DMS114 treated with DMSO at 0.1 percent for 48 hours (cell line): ENCODE measurements around the gene MEG3.
"Not testable (repeated sequence)": the region's sequence is repeated elsewhere in the genome, so short reads cannot be mapped to it uniquely, and the experiment has no call there.

Experiments used
- DNase-seq: peaks from one replicate; lab custom pipeline; 2025; ENCODE audit not compliant: unreplicated experiment; lab: John Stamatoyannopoulos, UW

The MEG3 gene

DNA sequence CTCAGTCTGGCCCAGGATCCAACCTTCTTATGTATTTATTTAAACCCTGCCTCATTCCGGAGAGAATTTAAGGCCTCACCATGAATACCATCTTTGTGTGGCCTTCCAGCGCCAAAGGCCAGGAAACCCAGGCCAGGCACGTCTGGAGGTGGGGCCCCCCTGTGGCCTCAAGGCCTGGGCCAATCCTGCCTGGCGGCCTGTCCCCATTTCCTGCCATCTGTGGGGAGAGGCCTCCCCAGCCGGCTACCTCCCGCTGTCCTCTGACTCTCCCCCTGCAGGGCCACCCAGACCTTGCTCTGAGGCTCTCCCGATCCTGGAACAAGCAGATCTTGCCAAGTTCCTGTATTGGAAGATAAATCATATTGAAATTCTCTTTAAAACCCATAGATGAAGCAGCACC is 37.4 kb upstream of the MEG3 start:
- DNase-seq, result no peak

GRCh38 chr14:100788942-100789341 is 37.0 kb upstream of the MEG3 start:
- no peak for DNase-seq

DNA sequence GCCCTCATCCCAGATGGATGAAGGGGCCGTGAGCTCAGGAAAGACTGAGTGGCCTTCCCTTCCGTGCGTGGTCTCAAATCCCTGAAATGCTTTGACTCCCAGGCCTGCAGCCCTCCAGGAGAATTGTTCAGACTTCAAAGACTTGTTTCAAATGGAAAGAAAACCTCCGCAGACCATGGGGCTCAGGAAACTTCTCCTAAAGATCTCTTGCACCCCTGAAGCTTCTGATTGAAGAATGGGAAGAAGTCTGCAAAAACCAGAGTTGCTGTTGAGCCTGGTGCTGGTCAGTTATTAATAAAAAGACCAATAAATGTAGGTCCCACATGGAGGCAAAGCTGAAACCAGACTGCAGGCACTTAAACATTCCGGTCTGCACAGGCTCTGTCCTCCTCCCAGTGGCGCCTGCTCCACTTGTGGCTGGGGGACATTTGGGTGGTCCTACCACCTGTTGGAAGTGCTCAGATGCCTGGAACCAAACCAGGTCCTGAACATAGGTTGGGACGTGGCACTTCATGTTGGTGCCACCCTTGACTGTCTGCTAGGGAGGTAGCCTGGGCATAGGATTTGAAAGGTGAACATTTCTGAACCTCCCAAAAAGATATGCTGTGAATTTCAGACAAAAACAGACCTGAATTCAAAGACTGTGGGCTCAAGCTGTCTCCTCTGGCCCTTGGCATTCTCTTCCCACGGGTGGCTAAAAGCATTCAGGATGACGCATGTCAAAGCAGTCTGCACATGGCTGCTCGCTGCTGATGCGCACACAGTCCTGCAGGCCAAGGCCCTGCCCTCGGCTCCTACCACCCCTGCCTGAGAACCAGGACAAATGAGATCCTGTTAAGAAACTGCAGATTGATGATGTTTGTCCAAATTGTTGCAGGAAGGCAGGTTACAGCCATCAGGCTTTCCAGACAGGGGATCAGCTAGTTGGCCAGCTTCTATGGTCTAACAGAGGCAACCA is 36.2 kb upstream of the MEG3 start:
- no peak for DNase-seq

GRCh38 chr14:100790502-100791347 is 35.2 kb upstream of the MEG3 start:
- no peak for DNase-seq

DNA sequence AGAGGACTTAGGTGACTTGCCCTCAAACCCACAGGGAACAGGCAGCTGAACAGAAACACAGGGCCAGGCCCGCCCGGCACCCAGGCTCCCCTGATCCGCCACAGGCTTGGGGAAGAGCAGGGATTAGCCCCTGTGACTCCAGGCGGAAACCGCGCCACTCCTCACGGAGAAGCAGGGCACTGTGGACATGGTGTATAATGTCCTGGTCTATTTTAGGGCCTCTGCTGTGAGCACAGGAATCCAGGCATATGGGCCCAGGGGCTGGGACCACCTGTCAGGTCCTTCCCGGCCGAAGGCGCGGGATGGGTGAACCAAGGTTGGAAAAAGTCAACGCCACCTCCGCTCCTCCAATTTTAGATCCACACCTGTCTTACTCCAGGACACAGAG is 34.6 kb upstream of the MEG3 start:
- no peak for DNase-seq

GRCh38 chr14:100791995-100792394 is 33.9 kb upstream of the MEG3 start:
- no peak for DNase-seq

- no peak for DNase-seq
Measured at GRCh38 chr14:100796946-100797345, 29.0 kb upstream of the MEG3 start.

DNA sequence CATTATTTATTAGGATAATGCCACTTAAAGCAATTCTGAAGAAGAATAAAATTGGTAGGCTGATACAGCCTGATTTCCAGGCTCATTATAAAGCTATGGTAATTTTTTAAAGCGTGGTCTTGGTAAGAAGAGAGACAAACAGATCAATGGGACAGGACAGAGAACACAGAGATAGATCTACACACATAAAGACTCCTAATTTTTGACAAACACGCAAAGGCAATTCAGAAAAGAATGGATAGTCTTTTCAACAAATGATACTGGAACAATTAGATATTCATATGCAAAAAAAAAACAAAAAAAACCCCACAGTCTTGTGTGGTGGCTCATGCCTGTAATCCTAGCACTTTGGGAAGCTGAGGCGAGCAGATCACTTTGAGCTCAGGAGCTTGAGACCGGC is 25.9 kb upstream of the MEG3 start:
- no peak for DNase-seq

GRCh38 chr14:100801433-100801832 is 24.5 kb upstream of the MEG3 start:
- DNase-seq, result not testable (repeated sequence)

DNA sequence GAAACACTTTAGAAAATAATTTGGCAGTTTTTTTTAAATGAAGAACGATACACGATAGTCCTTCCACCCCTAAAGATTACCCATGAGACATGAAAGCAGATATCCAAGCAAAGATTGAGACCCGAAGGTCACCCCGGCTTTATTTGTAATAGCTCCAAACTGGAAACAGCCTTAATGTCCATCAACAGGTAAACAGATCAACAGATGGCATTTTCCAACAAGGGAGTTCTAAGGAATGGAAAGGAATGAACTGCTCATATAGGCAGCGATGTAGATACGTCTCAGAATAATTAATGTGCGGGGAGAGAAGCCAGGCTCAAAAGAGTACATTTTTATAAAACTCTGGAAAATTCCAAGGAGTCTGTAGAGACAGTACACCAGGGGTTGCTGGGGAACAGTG is 23.7 kb upstream of the MEG3 start:
- DNase-seq, result no peak

DNA sequence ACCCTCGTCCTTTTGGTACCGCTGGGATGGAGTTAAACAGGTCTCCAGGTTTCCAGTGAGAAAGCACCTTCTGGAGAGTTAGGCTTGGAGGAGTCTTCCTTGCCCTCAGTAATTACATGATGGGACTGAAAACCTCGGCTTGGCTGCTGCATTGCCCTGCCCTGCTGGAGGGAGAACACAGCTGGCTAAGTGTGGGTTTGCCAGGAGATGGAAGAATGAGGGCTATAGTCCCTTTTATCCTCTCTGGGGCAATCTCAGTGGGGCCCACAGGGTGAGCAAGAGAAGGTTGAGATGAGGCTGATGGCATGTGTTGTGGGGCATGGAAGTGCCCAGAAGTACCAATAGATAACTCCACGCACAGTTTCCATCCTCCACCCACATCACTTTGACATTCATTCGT is 23.2 kb upstream of the MEG3 start:
- DNase-seq, result no peak

GRCh38 chr14:100803226-100803625 is 22.7 kb upstream of the MEG3 start:
- DNase-seq, result no peak

DNA sequence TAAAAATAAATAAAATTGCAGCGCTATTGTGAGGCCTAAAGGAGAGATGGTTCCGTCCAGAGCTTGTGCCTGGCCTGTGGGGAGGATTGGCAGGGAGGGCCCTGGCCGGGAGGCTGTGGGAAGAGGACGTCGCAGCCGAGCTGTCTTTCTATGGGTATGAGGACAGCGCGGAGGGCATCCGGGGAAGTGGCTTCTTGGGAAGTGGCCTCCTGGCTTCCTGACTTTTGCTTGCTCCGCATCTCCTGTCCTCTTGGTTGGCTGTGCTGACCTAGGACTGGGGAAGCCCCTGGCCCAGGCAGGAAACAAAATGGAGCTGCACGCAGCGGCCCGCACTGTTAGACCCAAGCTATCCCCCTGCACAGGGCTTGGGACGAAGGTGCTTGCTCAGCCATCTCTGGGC is 22.2 kb upstream of the MEG3 start:
- no peak for DNase-seq

GRCh38 chr14:100804138-100804537 is 21.8 kb upstream of the MEG3 start:
- DNase-seq, result no peak

DNA sequence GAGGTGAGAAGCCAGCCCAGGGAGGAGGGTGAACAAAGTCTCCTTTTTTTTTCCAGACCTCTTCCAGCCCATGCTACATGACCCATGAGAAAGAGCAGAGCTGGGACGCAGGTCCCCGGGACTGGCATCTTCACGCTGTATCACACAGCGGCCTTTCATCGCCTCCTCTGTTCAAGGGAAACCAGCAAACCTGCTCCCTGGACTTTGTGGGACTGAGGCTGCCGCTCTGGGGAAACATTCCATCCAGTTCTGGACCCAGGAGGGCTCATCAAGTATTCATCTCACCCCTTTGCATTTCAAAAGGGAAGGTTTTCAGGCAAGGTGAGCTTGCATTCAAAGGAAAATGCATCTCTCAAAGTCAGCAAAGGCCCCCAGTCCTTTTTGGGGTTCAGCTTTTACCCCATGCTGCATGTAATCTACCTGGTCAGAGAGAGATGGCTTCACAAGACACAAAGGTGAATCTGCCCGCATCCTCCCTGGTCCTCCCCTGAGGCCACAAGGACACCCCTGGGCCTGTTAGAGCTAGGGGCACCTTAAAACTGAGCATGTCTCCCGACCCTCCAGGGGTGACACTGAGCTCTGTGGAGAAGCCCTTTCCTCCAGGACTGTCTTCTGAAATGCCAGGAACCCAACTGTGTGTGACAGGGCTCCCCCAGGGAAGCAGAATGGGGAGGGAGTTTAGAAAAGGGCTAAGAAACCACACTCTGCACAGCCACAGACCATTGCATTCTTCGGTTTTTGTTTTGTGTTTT is 21.2 kb upstream of the MEG3 start:
- no peak for DNase-seq

DNA sequence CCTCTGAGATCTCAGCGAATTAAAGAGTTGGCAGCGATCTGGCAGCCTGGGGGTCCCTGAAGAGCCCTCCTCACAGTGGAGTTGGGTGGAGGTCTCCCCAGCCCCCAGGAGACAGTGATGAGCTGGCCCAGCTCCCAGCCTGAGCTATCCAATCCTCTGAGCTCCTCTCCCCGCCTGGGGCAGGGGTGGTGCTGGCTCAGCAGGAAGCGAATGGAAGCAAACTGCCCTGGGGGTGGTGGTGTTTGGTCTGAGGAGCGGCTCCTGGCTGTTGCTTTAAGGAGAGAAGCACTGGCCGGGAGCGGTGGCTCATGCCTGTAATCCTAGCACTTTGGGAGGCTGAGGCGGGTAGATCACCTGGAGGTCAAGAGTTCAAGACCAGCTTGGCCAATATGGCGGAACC is 19.5 kb upstream of the MEG3 start:
- no peak for DNase-seq

GRCh38 chr14:100807496-100807895 is 18.4 kb upstream of the MEG3 start:
- no peak for DNase-seq

DNA sequence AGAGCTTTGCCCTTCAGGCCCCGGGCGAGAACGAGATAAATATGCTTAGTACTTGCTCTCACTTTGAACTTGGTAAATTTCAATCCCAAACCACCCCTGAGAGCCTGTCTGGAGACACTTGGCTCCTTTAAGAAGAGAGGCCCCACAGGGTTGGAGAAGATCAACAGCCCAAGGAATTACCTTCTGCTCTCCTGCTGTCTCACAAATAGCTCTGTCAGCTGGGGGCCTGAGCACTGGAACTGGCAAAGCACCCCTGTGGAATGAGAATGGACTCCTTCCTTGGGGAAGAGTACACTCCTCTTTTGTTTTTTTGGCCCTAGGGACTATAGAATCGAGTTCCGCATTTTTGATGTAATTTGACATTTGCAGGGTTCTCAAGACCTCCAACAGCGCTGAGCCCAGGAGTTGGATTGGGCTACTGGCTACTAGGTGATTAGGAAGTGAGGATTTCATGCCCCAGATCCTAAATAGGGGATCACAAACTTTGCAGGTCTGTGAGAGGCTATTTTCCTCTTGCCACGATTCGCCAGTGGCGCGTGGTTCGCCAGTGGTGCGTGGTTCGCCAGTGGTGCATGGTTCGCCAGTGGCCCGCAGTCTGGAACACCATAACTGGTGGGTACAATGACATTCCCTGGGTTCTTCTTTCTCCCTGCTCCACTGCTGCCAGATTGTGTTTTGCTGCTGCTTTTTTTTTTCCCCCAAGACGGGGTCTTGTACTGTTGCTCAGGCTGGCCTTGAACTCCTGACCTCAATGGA is 17.8 kb upstream of the MEG3 start:
- DNase-seq, result no peak

DNA sequence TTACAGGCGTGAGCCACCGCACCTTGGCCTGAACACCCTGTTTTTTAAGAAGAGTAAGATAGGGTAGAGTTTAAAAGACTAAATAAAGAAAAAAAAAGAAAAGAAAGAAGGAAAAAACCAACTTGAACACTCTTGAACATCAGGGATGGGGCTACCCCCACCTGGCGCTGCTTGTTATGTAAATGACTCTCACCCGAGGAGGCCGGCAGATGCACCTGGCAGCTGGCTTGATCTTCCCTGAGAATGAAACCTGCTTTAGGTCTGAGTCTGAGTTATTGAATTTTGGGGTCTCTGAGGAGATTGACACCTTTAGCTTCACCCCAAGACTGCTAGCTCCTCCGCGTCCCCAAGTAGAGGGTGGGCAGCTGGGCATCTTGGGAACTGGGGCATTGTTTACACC is 15.5 kb upstream of the MEG3 start:
- DNase-seq, result no peak

DNA sequence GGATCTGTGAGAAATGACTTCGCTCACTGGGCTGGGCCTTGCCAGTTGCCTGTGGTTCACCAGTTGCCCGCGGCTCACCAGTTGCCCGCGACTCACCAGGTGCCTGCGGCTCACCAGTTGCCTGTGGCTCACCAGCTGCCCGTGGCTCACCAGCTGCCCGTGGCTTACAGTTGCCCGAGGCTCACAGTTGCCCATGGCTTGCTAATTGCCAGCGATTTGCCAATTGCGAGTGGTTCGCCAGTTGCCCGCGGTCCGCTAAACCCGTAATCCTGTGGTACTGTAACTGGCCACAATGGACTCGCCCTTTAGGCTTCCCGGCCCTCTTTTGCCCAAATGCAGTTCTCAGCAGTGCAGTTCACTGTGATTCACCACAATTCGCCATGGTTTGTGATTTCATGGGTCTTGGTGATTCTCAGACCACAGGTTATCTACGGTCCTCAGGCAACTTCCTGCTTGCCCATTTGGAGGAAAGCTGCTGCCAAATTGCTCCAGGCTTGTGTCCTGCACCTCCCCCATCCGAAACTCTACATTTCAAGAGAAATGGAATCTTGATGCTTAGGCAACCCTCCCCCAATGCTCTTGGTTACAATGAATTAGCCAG is 15.0 kb upstream of the MEG3 start:
- DNase-seq, result no peak
